NCI-H1930 (cell line): Measurements from ENCODE around the gene FANCG.

ENCODE experiments used
- DNase-seq, 2 experiments: peaks; one replicate each; lab custom pipeline; 2025; lab: John Stamatoyannopoulos, UW

Gene FANCG

GRCh38 chr9:35079426-35080341 is at the start of gene FANCG:
TSS of gene FANCG (minus strand) at chr9:35079942. CDS start at chr9:35079524, 418 bp downstream.
- DNase-seq: peak; percentile 86 to 93

- DNase-seq: peak; percentile 79 to 90
Measured at GRCh38 chr9:35116898-35117551, 37.3 kb upstream of the FANCG start.

DNA sequence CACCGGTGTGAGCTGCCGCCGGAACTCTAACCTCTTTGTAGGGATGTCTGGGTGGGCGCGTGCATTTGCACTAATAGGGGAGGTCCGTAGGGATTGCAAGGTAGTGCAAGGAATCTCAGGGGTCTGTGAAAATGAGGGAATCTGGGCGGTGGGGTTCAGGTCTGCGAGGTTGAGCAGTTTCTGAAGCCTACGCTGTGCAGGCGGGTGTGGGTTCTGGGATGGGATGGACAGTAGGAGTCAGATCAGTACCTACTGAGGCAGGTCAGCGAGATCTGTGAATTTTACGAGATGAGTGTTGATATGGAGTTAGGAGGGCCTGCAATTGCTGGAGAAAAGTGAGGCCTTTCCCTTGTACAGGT is 36.8 kb upstream of the FANCG start:
- DNase-seq: no peak

DNA sequence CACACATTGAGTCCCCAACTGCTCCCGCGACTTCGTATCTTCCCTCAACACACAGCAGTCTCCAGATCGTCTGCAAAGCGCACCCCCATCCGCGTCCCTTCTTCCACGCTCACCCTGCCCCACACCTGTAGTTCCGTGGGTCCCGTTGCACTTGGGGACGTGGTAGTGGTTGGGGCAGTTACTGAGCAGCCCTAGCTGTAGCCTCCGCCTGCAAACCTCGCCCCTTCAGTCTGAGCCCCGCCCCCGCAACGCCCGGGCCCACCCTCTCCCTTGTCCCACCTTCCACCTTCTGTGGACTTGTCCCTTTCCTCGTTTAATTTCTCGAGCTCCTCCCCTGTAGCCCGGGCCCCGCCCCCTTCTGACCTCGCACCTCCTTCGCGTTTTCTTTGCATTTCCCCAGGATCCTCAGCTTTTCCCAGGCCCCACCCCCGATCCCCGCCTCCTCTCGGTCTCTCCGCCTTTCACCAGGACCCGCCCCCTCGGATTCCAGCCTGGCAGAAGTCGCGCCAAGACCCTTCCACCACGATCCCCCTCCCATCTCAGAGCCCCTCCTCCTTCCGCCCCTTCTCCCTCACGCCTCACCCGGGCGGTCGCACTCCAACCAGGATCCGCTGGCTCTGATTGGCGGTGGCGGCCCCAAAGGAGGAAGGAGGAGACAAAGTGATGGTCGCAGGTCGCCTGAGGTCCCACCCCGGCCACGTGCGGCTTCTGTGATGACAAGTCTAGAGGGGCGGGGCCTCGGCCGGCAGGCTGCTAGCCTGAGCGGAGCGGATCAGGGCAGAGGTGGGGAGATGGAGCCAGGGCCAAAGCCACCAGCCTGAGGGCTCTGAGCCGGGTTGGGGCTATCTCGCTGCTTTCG is 36.2 kb upstream of the FANCG start, which contains the start of gene ATOSB:
Gene ATOSB, minus strand, starts transcription at position 183 of the 859 bp plus-strand sequence. CDS start 7,588 bp downstream, outside the sequence.
- peak; percentile 92 to 97 for DNase-seq

- DNase-seq: no peak
Measured at GRCh38 chr9:35114840-35115628, 35.3 kb upstream of the FANCG start.

DNA sequence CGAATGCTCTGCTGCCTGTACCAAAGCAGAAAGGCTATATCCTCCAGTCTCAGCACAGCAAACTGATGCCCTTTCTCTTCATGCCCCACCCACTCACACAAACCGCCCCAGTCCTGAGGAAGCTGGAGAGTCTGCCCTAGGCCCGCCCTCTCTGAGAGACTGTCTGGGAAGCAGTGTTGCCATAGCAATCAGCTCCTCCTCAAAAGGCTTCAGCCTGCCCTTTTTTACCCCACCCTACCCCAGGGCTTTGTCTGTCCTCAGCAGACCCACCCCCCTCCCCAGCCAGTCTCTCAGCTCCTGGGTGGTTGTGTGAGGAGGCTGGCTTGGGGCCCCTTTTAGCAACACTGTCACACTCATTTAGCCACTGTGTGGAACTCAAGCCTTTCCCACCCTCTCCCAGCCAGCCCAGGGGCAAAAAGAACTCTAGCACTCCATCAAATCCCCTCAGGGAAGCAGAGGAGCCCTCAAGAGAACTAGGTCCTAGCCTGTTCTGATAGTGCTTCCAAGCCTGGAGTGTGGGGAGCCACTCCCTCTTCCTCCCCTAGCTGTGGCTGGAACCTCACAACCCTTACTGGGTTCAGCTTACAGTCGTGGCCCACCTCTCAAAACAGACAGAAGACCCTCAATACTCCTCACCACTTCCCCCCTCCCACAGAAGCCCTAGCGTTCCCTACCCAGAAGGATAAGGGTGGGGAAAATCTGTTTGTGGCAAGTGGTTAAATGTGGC is 34.5 kb upstream of the FANCG start:
- peak; percentile 15 to 35 for DNase-seq

DNA sequence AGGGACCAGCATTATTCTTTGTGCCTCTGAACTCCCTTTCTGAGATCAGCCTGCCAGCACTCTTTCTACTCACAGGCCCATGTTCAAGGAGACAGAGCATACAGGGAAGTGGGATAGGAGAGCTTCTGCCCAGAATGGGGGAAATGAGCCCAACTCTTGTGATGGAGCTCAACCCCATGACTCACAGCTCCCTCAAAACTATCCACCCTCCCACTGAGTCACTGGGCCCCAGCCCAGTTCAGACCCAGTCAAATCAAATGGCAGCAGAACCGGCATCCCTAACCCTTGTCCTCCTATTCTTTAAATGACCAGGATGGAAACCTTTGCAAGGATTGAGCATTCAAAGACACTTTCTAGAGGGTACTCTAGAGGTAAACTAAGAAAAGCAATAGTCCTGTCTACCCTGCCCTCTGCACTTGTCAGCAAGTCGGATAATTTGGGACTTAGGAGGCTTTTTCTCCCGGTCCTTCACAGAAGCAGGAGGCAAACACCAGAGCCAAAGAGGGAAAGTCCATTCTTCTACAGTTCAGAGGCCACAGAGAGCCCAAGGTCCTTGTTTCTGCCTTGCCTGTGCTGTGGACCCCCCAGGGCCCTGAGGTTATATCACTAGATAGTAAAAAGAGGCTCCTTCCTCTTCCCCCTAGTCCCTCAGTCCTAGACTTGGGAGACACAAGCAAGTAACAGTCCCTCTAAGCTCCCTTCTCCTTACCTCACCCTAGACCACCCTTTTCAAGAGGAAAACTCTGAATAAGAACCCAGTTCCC is 32.7 kb upstream of the FANCG start:
- DNase-seq: no peak

DNA sequence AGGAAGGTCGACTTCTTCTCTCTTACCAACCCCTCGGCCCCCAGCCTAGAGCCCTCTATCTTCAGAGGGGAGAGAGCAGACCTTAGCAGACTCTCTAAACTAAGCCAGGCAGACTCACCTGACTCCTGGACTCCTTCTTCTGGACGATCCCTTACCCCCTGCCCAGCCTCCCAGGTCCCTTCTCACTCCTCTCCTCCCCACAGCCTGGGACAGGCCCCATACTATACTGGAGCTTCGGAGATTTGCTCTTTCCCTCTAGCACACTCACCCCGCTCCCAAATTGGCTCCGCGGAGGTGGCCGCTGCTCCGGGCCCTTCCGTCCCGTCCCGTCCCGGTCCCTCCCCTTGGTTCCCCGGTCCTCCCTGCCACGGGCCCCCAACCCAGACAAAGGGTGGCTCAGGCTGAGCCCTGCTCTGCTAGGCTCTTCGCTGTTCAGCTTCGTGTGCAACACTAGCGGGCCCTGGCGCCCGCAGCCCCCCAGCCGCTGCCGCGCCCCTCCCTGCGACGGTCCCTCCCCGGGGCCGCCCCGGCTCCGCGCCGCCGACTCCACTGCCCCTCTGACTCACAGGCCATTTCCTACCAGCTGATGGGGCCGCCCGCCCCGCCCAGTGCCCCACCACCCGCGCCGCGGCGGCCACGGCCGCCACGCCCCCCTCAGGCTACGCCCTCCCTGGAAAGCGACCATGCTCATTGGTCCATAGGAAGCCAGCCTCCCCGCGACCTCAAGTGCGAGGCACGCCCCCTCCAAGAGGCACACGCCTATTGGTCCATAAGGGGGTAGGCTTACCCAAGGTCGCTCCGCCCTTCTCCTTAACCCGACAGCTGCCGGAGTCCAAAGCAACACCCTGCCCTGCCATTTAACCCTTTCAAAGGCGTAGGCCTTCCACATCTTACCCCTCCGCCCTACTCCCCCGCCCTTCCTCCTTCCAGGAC is 31.5 kb upstream of the FANCG start:
- DNase-seq: peak; percentile 96 to 97

DNA sequence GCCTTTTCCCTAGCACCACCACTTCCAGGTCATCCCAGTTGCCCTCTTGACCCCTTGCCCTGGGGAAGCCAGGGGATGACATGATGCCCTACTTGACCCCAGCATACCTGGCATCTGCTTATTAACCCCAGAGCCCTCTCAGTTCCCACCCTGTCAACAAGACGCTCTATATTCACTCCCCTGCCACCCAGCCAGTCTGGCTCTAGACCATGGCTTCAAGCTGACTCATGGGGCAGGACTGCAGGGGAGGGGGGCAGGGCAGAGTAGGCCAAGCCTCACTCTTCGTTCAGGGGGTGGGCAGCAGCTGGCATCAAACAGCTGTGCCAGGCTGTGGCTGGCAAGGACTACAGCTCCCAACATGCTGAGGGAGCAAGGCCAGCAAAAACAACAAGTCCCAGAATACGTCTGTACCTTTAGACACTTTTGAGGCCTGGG is 30.6 kb upstream of the FANCG start:
- DNase-seq: no peak

DNA sequence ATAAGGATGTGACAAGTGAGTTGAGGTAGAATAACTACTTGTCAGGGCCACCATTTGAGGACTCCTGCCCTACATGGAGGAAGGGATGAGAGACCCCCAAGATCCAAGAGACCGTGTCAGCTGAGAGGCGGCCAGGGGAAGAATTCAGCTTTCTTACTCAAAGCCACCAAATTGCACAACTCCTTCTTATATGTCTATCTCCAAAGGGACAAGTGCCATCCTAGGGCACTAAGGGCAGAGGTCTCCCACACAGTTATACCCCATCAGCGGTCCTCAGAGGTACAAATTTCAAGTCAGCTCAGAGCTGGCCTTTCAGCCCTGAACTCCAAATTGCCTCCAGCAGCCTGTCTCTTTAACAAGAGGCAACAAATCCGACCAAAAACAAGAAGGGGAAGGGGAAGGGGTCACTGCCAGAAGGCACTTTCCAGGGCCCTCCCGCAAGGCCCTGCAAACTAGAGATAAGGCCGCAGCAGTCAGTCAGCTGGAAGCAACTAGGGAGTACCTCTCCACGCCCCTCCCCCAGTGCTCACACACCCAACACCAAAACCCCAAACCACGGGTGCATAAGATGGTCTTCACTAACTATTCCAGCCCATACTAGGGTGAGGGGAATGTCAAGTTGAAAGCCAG is 29.3 kb upstream of the FANCG start:
- DNase-seq: no peak

DNA sequence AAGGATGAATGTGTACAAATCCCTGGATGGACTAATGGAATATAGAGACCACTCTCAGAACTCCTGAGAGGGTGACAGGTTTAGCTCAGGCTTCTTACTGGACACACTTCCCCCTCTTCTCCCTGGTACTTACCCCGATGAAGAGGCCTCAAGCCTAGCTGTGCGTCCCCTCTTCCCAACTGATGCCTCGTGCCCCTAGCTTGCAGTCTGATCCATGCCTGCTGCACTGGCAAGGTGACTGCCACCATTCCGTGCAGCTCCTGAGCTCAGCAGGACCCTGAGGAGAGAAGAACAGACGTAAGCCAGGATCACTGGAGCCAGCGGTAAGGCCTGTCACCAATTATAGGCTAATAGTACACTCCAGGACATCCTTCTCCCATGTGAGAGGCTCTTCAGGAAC is 28.7 kb upstream of the FANCG start:
- no peak for DNase-seq

DNA sequence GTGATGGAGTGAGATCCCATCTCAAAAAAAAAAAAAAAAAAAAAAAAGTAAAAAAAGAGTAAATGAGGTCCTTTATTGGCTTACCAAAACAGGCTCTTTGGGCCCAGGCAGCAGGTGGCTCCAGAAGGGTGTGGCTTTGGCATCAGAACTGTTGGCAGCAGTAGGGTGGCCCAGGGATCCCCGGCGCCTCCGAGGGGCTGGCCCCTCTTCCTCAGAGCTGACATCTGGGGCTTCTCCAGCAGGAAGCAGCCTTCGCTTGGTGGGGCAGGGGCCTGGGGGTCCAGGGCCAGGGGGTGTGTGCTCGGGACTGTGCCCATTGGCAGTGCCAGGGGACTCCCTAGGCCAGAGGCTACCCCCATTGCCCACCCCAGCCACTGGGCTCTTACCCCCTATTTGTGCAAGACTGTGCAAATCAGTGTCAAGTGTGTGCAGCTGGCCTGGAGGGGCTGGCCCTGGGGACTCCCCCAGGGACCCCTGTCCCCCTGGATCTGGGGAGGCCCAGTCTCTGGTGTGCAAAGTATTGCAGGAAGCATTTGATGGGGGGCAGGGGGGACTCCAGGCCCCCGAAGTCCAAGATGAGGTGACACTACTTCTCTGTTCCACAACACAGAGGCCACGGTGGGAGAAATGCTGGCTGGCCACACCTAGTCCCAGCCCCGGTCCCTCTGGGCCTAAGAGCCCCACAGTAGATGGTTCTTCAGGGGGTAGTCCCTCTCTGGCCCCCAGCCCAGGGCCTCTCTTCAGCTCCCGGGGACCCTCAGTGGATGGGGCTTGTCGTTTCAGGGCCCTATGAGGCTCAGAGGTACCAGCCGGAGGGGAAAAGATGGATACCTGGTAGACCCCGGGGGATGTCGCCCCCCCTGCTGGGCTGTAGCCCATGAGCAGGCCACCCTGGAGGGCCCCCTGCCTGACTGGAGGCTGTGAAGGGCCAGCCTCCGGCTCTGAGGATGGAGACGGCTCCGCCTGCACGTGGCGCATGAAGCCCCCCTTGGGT is 27.9 kb upstream of the FANCG start:
- DNase-seq: no peak

DNA sequence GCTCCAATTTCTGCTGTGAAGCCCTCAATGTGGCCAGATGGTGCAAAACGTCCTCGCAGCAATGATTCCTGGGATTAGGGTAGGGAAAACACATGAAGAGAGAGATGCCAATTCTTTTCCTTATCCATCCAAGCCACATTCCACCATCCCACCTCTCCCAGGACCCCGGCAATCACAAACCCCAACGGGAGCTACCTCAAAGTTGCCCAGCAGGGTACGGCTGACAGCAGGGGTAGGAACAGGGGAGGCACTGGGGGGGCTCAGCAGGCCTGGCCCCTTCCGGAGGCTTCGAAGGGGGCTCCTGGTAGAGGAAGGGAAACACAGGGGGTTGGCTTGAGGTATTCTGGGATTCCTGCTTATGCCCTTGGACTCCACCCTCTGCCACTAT is 26.6 kb upstream of the FANCG start:
- DNase-seq: no peak

GRCh38 chr9:35105571-35106342 is 26.0 kb upstream of the FANCG start:
- no peak for DNase-seq

DNA sequence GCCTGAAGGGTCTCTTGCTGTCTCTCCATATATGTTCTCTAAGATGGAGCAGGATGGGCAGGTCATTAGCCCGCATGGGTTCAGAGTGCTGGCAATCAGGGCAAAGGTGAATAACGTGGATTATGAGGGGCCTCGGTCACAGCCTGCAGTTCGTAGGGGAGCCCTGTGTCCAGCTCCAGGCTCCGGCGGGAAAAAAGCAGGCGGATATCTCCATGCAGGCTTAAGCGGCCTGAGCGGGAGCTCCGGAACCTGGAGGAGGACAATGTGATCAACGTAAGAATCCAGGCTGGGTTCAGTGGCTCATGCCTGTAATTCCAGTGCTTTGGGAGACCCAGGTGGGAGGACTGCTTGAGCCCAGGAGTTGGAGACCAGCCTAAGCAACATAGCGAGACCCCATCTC is 25.4 kb upstream of the FANCG start:
- no peak for DNase-seq

- no peak for DNase-seq
Measured at GRCh38 chr9:35104586-35104985, 24.8 kb upstream of the FANCG start.
